ENCODE data around the gene AMZ1. TPM values are rescaled to one million over a fixed set of nuclear protein-coding genes. Genes with fewer than 3 reads are reported as not detected.

Gene AMZ1
- total and polyA plus RNA-seq, 2 donors, result 0.05 to 0.07 TPM

- no peak overlapping the region for H3K27ac ChIP-seq (ENCODE audit: low read depth in 1 of 2, low read length in 1 of 2)
- peaks cover 0 to 4% of the 10 kb centered on the region in 2 donors for H3K4me1 ChIP-seq (ENCODE audit: control insufficient read depth in 2 of 2, insufficient read depth in 2 of 2, low read length in 2 of 2)
- peaks cover 0 to 25% of the 10 kb centered on the region in 2 donors for H3K27me3 ChIP-seq (ENCODE audit: control insufficient read depth in 2 of 2, insufficient read depth in 1 of 2, low read length in 1 of 2)
- 90% methylated on average over 30 of the region's 30 CpGs for WGBS
- H3K4me3 ChIP-seq (ENCODE audit: low read length in 2 of 2), result no peak overlapping the region
- no peak for DNase-seq (ENCODE audit: low read depth in 6 of 9, low spot score in 9 of 9)
- H3K9me3 ChIP-seq (ENCODE audit: control insufficient read depth in 2 of 2, insufficient read depth in 1 of 2, low read length in 1 of 2), result peaks cover 0 to 8% of the 10 kb centered on the region in 2 donors
- H3K36me3 ChIP-seq (ENCODE audit: control insufficient read depth in 2 of 2, insufficient read depth in 2 of 2, low read length in 1 of 2), result peaks cover 1 to 27% of the 10 kb centered on the region in 2 donors
These were observed 24.7 kb upstream of the AMZ1 start for GRCh38 chr7:2663121-2663886.

- peaks cover 0 to 8% of the 10 kb centered on the region in 2 donors for H3K9me3 ChIP-seq (ENCODE audit: control insufficient read depth in 2 of 2, insufficient read depth in 1 of 2, low read length in 1 of 2)
- H3K36me3 ChIP-seq (ENCODE audit: control insufficient read depth in 2 of 2, insufficient read depth in 2 of 2, low read length in 1 of 2), result peaks cover 0 to 20% of the 10 kb centered on the region in 2 donors
- 89% methylated on average over 4 of the region's 4 CpGs for WGBS
- no peak overlapping the region for H3K27ac ChIP-seq (ENCODE audit: low read depth in 1 of 2, low read length in 1 of 2)
- peaks cover 0 to 4% of the 10 kb centered on the region in 2 donors for H3K4me1 ChIP-seq (ENCODE audit: control insufficient read depth in 2 of 2, insufficient read depth in 2 of 2, low read length in 2 of 2)
- H3K27me3 ChIP-seq (ENCODE audit: control insufficient read depth in 2 of 2, insufficient read depth in 1 of 2, low read length in 1 of 2), result peaks cover 0 to 26% of the 10 kb centered on the region in 2 donors
- H3K4me3 ChIP-seq (ENCODE audit: low read length in 2 of 2), result no peak overlapping the region
- no peak for DNase-seq (ENCODE audit: low read depth in 6 of 9, low spot score in 9 of 9)
These were observed 24.0 kb upstream of the AMZ1 start for GRCh38 chr7:2663960-2664359.

GRCh38 chr7:2665359-2665791 lies 22.6 kb upstream of the AMZ1 start:
- Histone ChIP-seq H3K27me3 (ENCODE audit: control insufficient read depth in 2 of 2, insufficient read depth in 1 of 2, low read length in 1 of 2) (peaks cover 0 to 36% of the 10 kb centered on the region in 2 donors), H3K4me3 (ENCODE audit: low read length in 2 of 2) (no peak overlapping the region), H3K4me1 (ENCODE audit: control insufficient read depth in 2 of 2, insufficient read depth in 2 of 2, low read length in 2 of 2) (peaks cover 0 to 4% of the 10 kb centered on the region in 2 donors), H3K36me3 (ENCODE audit: control insufficient read depth in 2 of 2, insufficient read depth in 2 of 2, low read length in 1 of 2) (peaks cover 0 to 11% of the 10 kb centered on the region in 2 donors), H3K27ac (ENCODE audit: low read depth in 1 of 2, low read length in 1 of 2) (no peak overlapping the region), H3K9me3 (ENCODE audit: control insufficient read depth in 2 of 2, insufficient read depth in 1 of 2, low read length in 1 of 2) (peaks cover 0 to 8% of the 10 kb centered on the region in 2 donors)
- no peak for DNase-seq (ENCODE audit: low read depth in 6 of 9, low spot score in 9 of 9)
- 81% methylated on average over 33 of the region's 33 CpGs for WGBS

GRCh38 chr7:2666155-2666554 lies 21.8 kb upstream of the AMZ1 start:
- no peak for DNase-seq (ENCODE audit: low read depth in 6 of 9, low spot score in 9 of 9)
- H3K27ac ChIP-seq (ENCODE audit: low read depth in 1 of 2, low read length in 1 of 2), result no peak overlapping the region
- WGBS, result 77% methylated on average over 6 of the region's 6 CpGs
- H3K9me3 ChIP-seq (ENCODE audit: control insufficient read depth in 2 of 2, insufficient read depth in 1 of 2, low read length in 1 of 2), result peaks cover 0 to 8% of the 10 kb centered on the region in 2 donors
- peaks cover 0 to 4% of the 10 kb centered on the region in 2 donors for H3K4me1 ChIP-seq (ENCODE audit: control insufficient read depth in 2 of 2, insufficient read depth in 2 of 2, low read length in 2 of 2)
- peaks cover 0 to 11% of the 10 kb centered on the region in 2 donors for H3K36me3 ChIP-seq (ENCODE audit: control insufficient read depth in 2 of 2, insufficient read depth in 2 of 2, low read length in 1 of 2)
- no peak overlapping the region for H3K4me3 ChIP-seq (ENCODE audit: low read length in 2 of 2)
- H3K27me3 ChIP-seq (ENCODE audit: control insufficient read depth in 2 of 2, insufficient read depth in 1 of 2, low read length in 1 of 2), result peaks cover 2 to 43% of the 10 kb centered on the region in 2 donors

- Histone ChIP-seq H3K27me3 (ENCODE audit: control insufficient read depth in 2 of 2, insufficient read depth in 1 of 2, low read length in 1 of 2) (peaks cover 2 to 47% of the 10 kb centered on the region in 2 donors), H3K9me3 (ENCODE audit: control insufficient read depth in 2 of 2, insufficient read depth in 1 of 2, low read length in 1 of 2) (peaks cover 0 to 8% of the 10 kb centered on the region in 2 donors), H3K4me1 (ENCODE audit: control insufficient read depth in 2 of 2, insufficient read depth in 2 of 2, low read length in 2 of 2) (peaks cover 0 to 4% of the 10 kb centered on the region in 2 donors), H3K27ac (ENCODE audit: low read depth in 1 of 2, low read length in 1 of 2) (no peak overlapping the region), H3K4me3 (ENCODE audit: low read length in 2 of 2) (no peak overlapping the region), H3K36me3 (ENCODE audit: control insufficient read depth in 2 of 2, insufficient read depth in 2 of 2, low read length in 1 of 2) (peaks cover 0 to 8% of the 10 kb centered on the region in 2 donors)
- 91% methylated on average over 18 of the region's 18 CpGs for WGBS
- no peak for DNase-seq (ENCODE audit: low read depth in 6 of 9, low spot score in 9 of 9)
These were observed 21.3 kb upstream of the AMZ1 start for GRCh38 chr7:2666588-2667250.

GRCh38 chr7:2667843-2668242 lies 20.2 kb upstream of the AMZ1 start:
- Histone ChIP-seq H3K27me3 (ENCODE audit: control insufficient read depth in 2 of 2, insufficient read depth in 1 of 2, low read length in 1 of 2) (peaks cover 2 to 47% of the 10 kb centered on the region in 2 donors), H3K9me3 (ENCODE audit: control insufficient read depth in 2 of 2, insufficient read depth in 1 of 2, low read length in 1 of 2) (peaks cover 0 to 8% of the 10 kb centered on the region in 2 donors), H3K4me3 (ENCODE audit: low read length in 2 of 2) (no peak overlapping the region), H3K36me3 (ENCODE audit: control insufficient read depth in 2 of 2, insufficient read depth in 2 of 2, low read length in 1 of 2) (no peaks in the 10 kb centered on the region), H3K4me1 (ENCODE audit: control insufficient read depth in 2 of 2, insufficient read depth in 2 of 2, low read length in 2 of 2) (peaks cover 0 to 4% of the 10 kb centered on the region in 2 donors), H3K27ac (ENCODE audit: low read depth in 1 of 2, low read length in 1 of 2) (no peak overlapping the region)
- DNase-seq (ENCODE audit: low read depth in 6 of 9, low spot score in 9 of 9), result no peak
- WGBS, result 75% methylated on average over 7 of the region's 7 CpGs

GRCh38 chr7:2668401-2668800 lies 19.6 kb upstream of the AMZ1 start:
- Histone ChIP-seq H3K27ac (ENCODE audit: low read depth in 1 of 2, low read length in 1 of 2) (no peak overlapping the region), H3K4me3 (ENCODE audit: low read length in 2 of 2) (no peak overlapping the region), H3K36me3 (ENCODE audit: control insufficient read depth in 2 of 2, insufficient read depth in 2 of 2, low read length in 1 of 2) (no peaks in the 10 kb centered on the region), H3K4me1 (ENCODE audit: control insufficient read depth in 2 of 2, insufficient read depth in 2 of 2, low read length in 2 of 2) (peaks cover 0 to 4% of the 10 kb centered on the region in 2 donors), H3K27me3 (ENCODE audit: control insufficient read depth in 2 of 2, insufficient read depth in 1 of 2, low read length in 1 of 2) (peaks cover 2 to 49% of the 10 kb centered on the region in 2 donors), H3K9me3 (ENCODE audit: control insufficient read depth in 2 of 2, insufficient read depth in 1 of 2, low read length in 1 of 2) (peaks cover 0 to 8% of the 10 kb centered on the region in 2 donors)
- WGBS, result 95% methylated on average over 6 of the region's 6 CpGs
- DNase-seq (ENCODE audit: low read depth in 6 of 9, low spot score in 9 of 9), result no peak

- no peaks in the 10 kb centered on the region for H3K36me3 ChIP-seq (ENCODE audit: control insufficient read depth in 2 of 2, insufficient read depth in 2 of 2, low read length in 1 of 2)
- H3K27me3 ChIP-seq (ENCODE audit: control insufficient read depth in 2 of 2, insufficient read depth in 1 of 2, low read length in 1 of 2), result peaks cover 2 to 50% of the 10 kb centered on the region in 2 donors
- no peak overlapping the region for H3K27ac ChIP-seq (ENCODE audit: low read depth in 1 of 2, low read length in 1 of 2)
- peaks cover 0 to 4% of the 10 kb centered on the region in 2 donors for H3K4me1 ChIP-seq (ENCODE audit: control insufficient read depth in 2 of 2, insufficient read depth in 2 of 2, low read length in 2 of 2)
- H3K4me3 ChIP-seq (ENCODE audit: low read length in 2 of 2), result no peak overlapping the region
- no peak for DNase-seq (ENCODE audit: low read depth in 6 of 9, low spot score in 9 of 9)
- 87% methylated on average over 13 of the region's 13 CpGs for WGBS
- H3K9me3 ChIP-seq (ENCODE audit: control insufficient read depth in 2 of 2, insufficient read depth in 1 of 2, low read length in 1 of 2), result peaks cover 0 to 11% of the 10 kb centered on the region in 2 donors
These were observed 17.8 kb upstream of the AMZ1 start for GRCh38 chr7:2670171-2670570.
